Liver (tissue), 9 donors: ENCODE results near the gene ABHD12. TPM values are rescaled to one million over a fixed set of nuclear protein-coding genes. Genes with fewer than 3 reads are reported as not detected.

ENCODE experiments used
- DNase-seq: peaks from one replicate; pipeline ENCODE4 v3.0.0-alpha.2; 2017; ENCODE audit warnings: low spot score
- H3K27ac ChIP-seq, 2 donors: one replicate each; pipeline ENCODE4 v1.7.0; 2013; ENCODE audit warnings: inconsistent platforms in 2 of 2, low read length in 2 of 2, control low read depth in 1 of 2, low read depth in 1 of 2, mild to moderate bottlenecking in 1 of 2
- H3K27me3 ChIP-seq, 4 donors: one replicate each; pipeline versions ENCODE4 v1.6.1 to v1.7.0; 2013; ENCODE audit warnings: low read length in 3 of 4, inconsistent platforms in 1 of 4, mild to moderate bottlenecking in 1 of 4, moderate library complexity in 1 of 4; ENCODE audit not compliant: control insufficient read depth in 4 of 4, insufficient read depth in 4 of 4
- H3K36me3 ChIP-seq, 4 donors: one replicate each; pipeline versions ENCODE4 v1.6.1 to v1.7.0; 2013; ENCODE audit warnings: low read length in 3 of 4, mild to moderate bottlenecking in 3 of 4, low read depth in 1 of 4, moderate library complexity in 1 of 4; ENCODE audit not compliant: control insufficient read depth in 4 of 4, insufficient read depth in 3 of 4
- H3K4me1 ChIP-seq, 4 donors: one replicate each; pipeline versions ENCODE4 v1.6.1 to v1.7.0; 2013; ENCODE audit warnings: low read length in 3 of 4, mild to moderate bottlenecking in 3 of 4, moderate library complexity in 1 of 4; ENCODE audit not compliant: control insufficient read depth in 4 of 4, insufficient read depth in 4 of 4
- H3K4me3 ChIP-seq, 3 donors: one replicate each; pipeline versions ENCODE4 v1.6.1 to v1.7.0; 2013; ENCODE audit warnings: low read length in 3 of 3, control low read depth in 1 of 3, low read depth in 1 of 3, mild to moderate bottlenecking in 1 of 3
- H3K9ac ChIP-seq, 2 donors: one replicate each; pipeline ENCODE4 v1.7.0; 2013; ENCODE audit warnings: low read length in 2 of 2, mild to moderate bottlenecking in 2 of 2, moderate library complexity in 2 of 2, control low read depth in 1 of 2, low read depth in 1 of 2
- H3K9me3 ChIP-seq, 4 donors: one replicate each; pipeline versions ENCODE4 v1.6.1 to v1.7.0; 2013; ENCODE audit warnings: low read length in 3 of 4; ENCODE audit not compliant: control insufficient read depth in 4 of 4
- ATF3 ChIP-seq: IDR thresholded peaks from 2 replicates; pipeline ENCODE4 v1.6.1; 2016; ENCODE audit warnings: antibody characterized with exemption
- CTCF ChIP-seq: fragments of 150-350 bp; IDR thresholded peaks from 2 replicates; pipeline ENCODE4 v1.5.1; 2017; ENCODE audit warnings: improper control_type of control experiment, low read depth, low read length; ENCODE audit not compliant: missing input control
- EGR1 ChIP-seq, 2 donors: IDR thresholded peaks; 2 replicates each; pipeline ENCODE4 v1.6.1; 2016 to 2018; ENCODE audit warnings: antibody characterized with exemption in 2 of 2, low read depth in 2 of 2
- FOXA1 ChIP-seq: IDR thresholded peaks from 2 replicates; pipeline ENCODE4 v1.6.1; 2016; ENCODE audit warnings: antibody characterized with exemption
- FOXA2 ChIP-seq: IDR thresholded peaks from 2 replicates; pipeline ENCODE4 v1.6.1; 2016; ENCODE audit warnings: antibody characterized with exemption
- HNF4A ChIP-seq, 2 donors: conservative IDR thresholded peaks; 2 replicates each; pipeline ENCODE4 v1.6.1; 2016; ENCODE audit warnings: antibody characterized with exemption in 2 of 2, mild to moderate bottlenecking in 2 of 2
- HNF4G ChIP-seq: IDR thresholded peaks from 2 replicates; pipeline ENCODE4 v1.6.1; 2016; ENCODE audit warnings: antibody characterized with exemption
- JUND ChIP-seq, 2 donors: IDR thresholded peaks; 2 replicates each; pipeline ENCODE4 v1.6.1; 2016; ENCODE audit warnings: antibody characterized with exemption in 2 of 2
- MAX ChIP-seq: IDR thresholded peaks from 2 replicates; pipeline ENCODE4 v1.6.1; 2016; ENCODE audit warnings: antibody characterized with exemption
- NR2F2 ChIP-seq: IDR thresholded peaks from 2 replicates; pipeline ENCODE4 v1.6.1; 2016; ENCODE audit warnings: antibody characterized with exemption
- RAD21 ChIP-seq, 2 donors: IDR thresholded peaks; 2 replicates each; pipeline ENCODE4 v1.6.1; 2016; ENCODE audit warnings: antibody characterized with exemption in 2 of 2, mild to moderate bottlenecking in 2 of 2
- REST ChIP-seq: IDR thresholded peaks from 2 replicates; pipeline ENCODE4 v1.6.1; 2016; ENCODE audit warnings: antibody characterized with exemption, mild to moderate bottlenecking
- SP1 ChIP-seq: IDR thresholded peaks from 2 replicates; pipeline ENCODE4 v1.6.1; 2018; ENCODE audit warnings: antibody characterized with exemption, mild to moderate bottlenecking
- YY1 ChIP-seq: IDR thresholded peaks from 2 replicates; pipeline ENCODE4 v1.6.1; 2016; ENCODE audit warnings: antibody characterized with exemption, mild to moderate bottlenecking
- ZBTB33 ChIP-seq: IDR thresholded peaks from 2 replicates; pipeline ENCODE4 v1.6.1; 2016; ENCODE audit warnings: antibody characterized with exemption
- WGBS: extraction: QIAGEN DNeasy Blood & Tissue Kit; methylation state at CpG from one replicate; pipeline ENCODE4 v1.1.7; 2013; 5-methylcytosine and 5-hydroxymethylcytosine counted together
- polyA plus RNA-seq, 2 donors: library from polyadenylated mRNA; stranded (reverse) in 1 of 2; unstranded in 1 of 2; fragments of 200-250 nt in 1 of 2; fragments of >200 nt in 1 of 2; fragmentation: Nextera tagmentation in 1 of 2; extraction: Ambion mirVana in 1 of 2; gene quantifications; one replicate each; pipeline versions ENCODE4 v1.2.1 to v1.2.3, GENCODE V29; 2013 to 2015
- total RNA-seq, 2 donors: library from RNA; depleted of rRNA; stranded (reverse); fragments of >200 nt; gene quantifications; one replicate each; pipeline ENCODE4 v1.2.3, GENCODE V29; 2014
- donor health status: healthy.
- donor health status: healthy.
- donor health status: healthy.
- donor health status: healthy.
- donor health status: healthy.

Gene ABHD12
- total and polyA plus RNA-seq, 4 donors: 11.1 to 15.4 (median 12.9) TPM

GRCh38 chr20:25293910-25294458, 96.7 kb downstream of the ABHD12 start (continued):
- TF ChIP-seq HNF4G (no peak), MAX (no peak), HNF4A (conservative IDR thresholded peaks at IDR 0.05) (no peak), CTCF (no peak), SP1 (no peak), ATF3 (no peak)

- Histone ChIP-seq H3K36me3 (peaks cover 0 to 2% (median 0%) of the 10 kb centered on the region in 4 donors), H3K27me3 (no peaks in the 10 kb centered on the region), H3K27ac (no peak overlapping the region), H3K9me3 (no peaks in the 10 kb centered on the region), H3K4me3 (no peak overlapping the region), H3K9ac (no peak overlapping the region), H3K4me1 (peaks cover 0 to 4% (median 0%) of the 10 kb centered on the region in 4 donors)
- no peak for DNase-seq
- 91% methylated on average over 10 of the region's 10 CpGs for whole genome bisulfite sequencing
- no peak for TF ChIP-seq REST
- TF ChIP-seq JUND (IDR thresholded peaks at IDR 0.05): no peak
- no peak for TF ChIP-seq ZBTB33
- no peak for TF ChIP-seq EGR1 (IDR thresholded peaks at IDR 0.05; ENCODE audit: low read depth in 2 of 2)
- no peak for TF ChIP-seq FOXA2
- TF ChIP-seq FOXA1: no peak
- no peak for TF ChIP-seq NR2F2
- TF ChIP-seq SP1: no peak
- no peak for TF ChIP-seq RAD21 (IDR thresholded peaks at IDR 0.05)
- no peak for TF ChIP-seq HNF4G
- no peak for TF ChIP-seq HNF4A (conservative IDR thresholded peaks at IDR 0.05)
- TF ChIP-seq YY1: no peak
These were observed 97.1 kb downstream of the ABHD12 start for GRCh38 chr20:25293507-25293906.
